ENCODE results near the gene TMEM88.

Gene TMEM88

DNA sequence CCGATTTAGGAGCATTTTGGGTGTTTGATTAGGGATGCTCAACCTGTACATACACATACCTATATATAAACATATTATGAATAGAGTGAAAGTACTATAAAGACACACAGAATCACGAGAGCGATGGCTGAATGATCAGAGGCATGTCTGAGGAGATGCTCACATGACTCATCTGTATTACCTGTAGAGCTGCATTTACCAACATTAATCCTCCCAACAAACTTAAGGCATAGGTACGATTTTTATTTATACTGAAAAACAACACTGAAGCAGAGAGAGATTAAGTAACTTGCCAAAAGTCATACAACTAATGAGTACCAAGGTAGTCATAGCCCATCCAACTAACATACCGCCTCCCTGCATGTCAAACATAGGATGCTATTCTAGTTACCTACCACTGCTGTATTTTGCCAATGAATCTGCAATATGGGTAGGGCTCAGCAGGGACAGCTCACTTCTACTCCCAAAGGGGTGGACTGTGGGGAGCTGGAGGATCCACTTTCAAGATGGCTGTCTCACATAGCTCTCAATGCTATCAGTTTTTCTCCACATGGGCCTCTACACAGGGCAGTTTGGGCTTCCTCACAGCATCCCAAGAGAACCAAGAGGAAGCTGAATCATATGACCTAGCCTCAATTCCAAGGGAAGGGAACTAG lies 10.3 kb downstream of the TMEM88 start:
- no peak overlapping the region for H3K27ac ChIP-seq
- TF ChIP-seq, protein P1, sequence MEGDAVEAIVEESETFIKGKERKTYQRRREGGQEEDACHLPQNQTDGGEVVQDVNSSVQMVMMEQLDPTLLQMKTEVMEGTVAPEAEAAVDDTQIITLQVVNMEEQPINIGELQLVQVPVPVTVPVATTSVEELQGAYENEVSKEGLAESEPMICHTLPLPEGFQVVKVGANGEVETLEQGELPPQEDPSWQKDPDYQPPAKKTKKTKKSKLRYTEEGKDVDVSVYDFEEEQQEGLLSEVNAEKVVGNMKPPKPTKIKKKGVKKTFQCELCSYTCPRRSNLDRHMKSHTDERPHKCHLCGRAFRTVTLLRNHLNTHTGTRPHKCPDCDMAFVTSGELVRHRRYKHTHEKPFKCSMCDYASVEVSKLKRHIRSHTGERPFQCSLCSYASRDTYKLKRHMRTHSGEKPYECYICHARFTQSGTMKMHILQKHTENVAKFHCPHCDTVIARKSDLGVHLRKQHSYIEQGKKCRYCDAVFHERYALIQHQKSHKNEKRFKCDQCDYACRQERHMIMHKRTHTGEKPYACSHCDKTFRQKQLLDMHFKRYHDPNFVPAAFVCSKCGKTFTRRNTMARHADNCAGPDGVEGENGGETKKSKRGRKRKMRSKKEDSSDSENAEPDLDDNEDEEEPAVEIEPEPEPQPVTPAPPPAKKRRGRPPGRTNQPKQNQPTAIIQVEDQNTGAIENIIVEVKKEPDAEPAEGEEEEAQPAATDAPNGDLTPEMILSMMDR (conservative IDR thresholded peaks at IDR 0.05), result no peak

DNA sequence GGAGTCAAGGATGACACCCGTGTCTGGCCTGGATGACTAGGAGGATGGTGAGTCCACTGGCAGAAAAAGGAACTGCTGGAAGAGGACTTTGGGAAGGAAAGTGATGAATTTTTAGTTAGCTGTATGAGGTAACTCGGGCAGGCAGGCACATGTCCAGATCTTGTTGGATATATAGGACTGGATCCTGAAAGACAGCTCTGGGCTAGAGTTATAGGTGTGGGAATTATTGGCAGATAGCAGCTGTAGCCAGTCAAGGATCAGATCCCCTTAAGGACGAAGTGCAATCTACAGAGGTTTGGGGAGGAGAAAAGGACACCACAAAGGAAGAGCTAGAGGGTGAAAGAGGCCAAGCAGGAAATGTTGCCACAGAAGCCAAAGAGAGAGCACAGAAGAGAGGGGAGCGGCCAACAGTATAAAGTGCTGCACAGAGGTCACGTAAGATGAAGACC lies 13.0 kb downstream of the TMEM88 start:
- no peak overlapping the region for H3K27ac ChIP-seq
- TF ChIP-seq, protein P1 (conservative IDR thresholded peaks at IDR 0.05), result no peak

DNA sequence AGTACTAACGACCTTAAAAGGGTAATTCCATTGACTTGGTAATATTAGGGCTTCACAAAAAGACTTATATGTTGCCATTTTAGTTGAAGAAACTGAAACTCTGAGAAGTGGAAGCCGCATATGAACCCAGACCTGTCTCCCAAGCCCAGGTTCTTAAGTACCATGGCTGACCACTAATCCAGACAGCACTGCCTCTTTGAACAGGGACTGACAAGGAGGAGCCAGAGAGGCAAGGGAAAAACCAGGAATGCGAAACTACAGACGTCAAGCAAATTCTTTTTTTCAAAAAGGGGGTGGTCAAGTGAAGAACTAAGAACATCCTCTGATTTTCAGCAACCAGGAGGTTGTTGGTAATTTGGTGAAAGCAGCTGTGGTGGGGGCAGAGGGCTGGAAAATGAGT lies 18.2 kb downstream of the TMEM88 start:
- TF ChIP-seq, protein P1 (conservative IDR thresholded peaks at IDR 0.05), result no peak
- H3K27ac ChIP-seq, result no peak overlapping the region

DNA sequence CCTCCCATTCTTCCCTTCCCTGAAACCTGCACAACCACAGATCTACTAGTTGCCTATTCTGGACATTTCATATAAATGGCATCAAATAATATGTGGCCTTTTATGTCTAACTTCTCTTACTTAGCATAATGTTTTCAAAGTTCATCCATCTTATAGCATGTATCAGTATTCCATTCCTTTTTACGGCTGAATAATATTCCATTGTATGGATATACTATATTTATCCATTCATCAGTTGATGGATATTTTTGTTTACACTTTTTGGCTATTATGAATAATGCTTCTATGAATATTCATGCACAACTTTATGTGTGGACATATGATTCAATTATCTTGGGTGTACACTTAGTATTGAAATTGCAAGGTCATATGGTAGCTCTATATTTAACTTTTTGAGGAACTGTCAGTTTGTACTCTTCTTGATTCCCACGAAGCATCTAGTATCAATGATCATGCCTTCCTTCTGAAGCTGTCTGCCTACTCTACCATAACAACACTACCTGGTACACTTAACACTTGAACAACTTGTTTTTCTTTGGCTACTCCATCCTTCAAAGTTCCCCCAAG lies 21.0 kb downstream of the TMEM88 start:
- H3K27ac ChIP-seq, result no peak overlapping the region
- TF ChIP-seq, protein P1 (conservative IDR thresholded peaks at IDR 0.05), result no peak

DNA sequence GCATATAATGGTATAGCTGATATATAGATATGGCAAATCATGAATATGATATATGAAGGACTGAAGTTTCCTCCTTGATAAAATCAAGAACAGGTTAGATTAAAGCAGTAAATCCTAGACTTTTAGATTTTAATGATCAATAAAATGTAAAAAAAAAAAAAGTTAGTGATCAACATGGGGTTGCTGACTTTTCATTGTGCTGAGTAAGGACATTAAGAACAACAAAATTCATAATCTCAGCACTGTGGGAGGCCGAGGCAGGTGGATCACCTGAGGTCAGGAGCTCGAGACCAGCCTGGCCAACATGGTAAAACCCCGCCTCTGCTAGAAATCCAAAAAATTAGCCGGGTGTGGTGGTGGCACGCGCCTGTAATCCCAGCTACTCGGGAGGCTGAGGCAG lies 23.4 kb downstream of the TMEM88 start:
- TF ChIP-seq, protein P1 (conservative IDR thresholded peaks at IDR 0.05), result no peak
- no peak overlapping the region for H3K27ac ChIP-seq

DNA sequence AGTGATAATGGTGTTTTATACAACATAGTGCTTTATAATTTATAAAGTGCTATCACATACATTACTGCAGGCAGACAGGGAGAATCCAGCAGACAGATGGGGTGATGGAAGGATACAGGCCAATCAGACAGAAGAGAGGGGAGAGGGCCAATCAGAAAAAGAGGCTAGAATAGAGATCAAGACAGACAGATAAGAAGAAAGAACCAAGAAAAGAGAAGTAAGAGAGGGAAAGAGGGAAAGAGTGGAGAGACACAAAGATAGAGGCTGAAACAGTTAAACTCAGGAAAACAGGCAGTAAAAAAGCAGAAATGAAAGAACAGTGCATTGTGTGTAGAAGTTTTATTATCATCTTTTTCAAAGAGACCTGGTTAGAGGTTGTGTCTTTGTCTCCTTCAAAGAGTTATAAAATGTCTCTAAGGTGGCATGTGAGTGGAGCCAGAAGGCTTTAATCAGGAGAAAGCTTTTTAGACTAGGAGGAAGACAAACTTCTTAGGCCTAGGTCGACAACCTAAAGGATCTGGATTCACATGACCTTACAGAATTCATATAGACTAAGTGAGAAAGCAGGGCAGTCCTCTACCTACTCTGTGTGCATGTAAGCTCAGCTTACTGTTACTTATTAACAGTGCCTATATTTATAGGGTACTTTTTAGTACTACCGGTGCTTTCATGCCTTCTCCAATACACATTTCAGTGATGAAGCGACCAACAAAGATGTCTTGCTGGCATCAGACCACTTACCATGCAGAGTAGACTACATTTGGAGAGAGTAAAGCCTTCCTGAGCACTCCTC lies 25.4 kb downstream of the TMEM88 start:
- H3K27ac ChIP-seq, result peak overlapping the region; percentile 97
- TF ChIP-seq, protein P1 (conservative IDR thresholded peaks at IDR 0.05), result no peak

DNA sequence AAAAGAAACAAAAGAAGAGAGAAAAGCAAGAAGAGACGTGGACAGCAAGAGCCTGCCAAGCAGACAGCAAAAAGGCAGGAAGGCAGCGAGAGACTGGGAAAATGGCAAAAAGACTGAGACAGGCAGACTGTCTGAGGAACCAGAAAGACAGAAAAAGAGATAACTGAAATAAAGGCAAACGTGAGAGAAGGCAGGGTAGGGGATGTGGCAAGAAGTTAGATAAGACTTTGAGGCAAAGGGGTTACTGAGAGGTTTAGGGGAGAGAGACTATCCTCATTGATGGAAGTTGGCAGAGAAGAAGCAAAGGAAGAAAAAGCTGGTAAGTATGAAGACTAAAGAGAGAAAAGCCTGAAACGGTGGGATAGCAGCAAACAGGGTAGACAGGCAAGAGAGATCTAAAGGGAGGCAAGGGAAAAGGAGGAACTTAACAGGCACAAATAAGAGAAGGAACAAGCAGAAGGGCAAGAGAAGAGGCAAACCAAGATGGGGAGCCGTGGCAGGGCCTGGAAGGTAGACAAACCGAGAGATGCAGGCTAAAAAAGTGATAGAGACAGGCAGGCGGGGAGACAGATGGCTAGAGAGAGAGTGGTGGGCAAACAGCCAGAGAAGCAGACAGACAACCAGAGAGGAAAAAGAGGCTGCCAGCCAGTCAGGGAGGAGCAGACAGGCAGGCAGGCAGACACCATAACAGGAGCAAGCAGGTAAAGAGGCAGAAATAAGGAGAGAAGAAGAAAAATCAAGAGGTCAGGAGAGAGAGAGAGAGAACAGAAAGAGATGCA lies 26.6 kb downstream of the TMEM88 start:
- TF ChIP-seq, protein P1 (conservative IDR thresholded peaks at IDR 0.05), result no peak
- H3K27ac ChIP-seq, result peak overlapping the region; percentile 97

All from VCaP (cell line).